ENCODE measurements around the gene OR11H6. TPM values are rescaled to one million over a fixed set of nuclear protein-coding genes. Genes with fewer than 3 reads are reported as not detected.
A peak's percentile ranks its signal among the peaks of the same experiment; 100 is the strongest.
"Not testable (repeated sequence)": the region's sequence is repeated elsewhere in the genome, so short reads cannot be mapped to it uniquely, and the experiment has no call there.

Gene OR11H6, protein sequence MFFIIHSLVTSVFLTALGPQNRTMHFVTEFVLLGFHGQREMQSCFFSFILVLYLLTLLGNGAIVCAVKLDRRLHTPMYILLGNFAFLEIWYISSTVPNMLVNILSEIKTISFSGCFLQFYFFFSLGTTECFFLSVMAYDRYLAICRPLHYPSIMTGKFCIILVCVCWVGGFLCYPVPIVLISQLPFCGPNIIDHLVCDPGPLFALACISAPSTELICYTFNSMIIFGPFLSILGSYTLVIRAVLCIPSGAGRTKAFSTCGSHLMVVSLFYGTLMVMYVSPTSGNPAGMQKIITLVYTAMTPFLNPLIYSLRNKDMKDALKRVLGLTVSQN
- total RNA-seq, result not detected

DNA sequence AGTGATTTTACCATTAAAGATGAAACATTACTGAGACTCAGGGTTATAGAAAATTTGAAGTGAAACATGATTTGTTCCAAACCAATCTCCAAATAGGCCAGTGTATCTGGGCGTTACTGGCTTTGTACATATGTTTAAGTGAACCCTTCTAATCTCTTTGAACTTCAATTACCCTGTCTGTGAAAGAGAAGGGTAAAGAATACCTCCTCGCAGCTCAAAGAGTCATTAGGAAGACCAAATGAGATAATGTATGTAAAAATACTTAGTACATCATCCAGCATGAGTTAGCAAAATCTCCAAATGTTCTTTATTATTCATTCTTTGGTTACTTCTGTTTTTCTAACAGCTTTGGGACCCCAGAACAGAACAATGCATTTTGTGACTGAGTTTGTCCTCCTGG, at the start of gene OR11H6:
TSS of gene OR11H6 (plus strand) at position 301 of the 400 bp plus-strand sequence. CDS start at position 301, 0 bp downstream.
- TF ChIP-seq, protein P1, sequence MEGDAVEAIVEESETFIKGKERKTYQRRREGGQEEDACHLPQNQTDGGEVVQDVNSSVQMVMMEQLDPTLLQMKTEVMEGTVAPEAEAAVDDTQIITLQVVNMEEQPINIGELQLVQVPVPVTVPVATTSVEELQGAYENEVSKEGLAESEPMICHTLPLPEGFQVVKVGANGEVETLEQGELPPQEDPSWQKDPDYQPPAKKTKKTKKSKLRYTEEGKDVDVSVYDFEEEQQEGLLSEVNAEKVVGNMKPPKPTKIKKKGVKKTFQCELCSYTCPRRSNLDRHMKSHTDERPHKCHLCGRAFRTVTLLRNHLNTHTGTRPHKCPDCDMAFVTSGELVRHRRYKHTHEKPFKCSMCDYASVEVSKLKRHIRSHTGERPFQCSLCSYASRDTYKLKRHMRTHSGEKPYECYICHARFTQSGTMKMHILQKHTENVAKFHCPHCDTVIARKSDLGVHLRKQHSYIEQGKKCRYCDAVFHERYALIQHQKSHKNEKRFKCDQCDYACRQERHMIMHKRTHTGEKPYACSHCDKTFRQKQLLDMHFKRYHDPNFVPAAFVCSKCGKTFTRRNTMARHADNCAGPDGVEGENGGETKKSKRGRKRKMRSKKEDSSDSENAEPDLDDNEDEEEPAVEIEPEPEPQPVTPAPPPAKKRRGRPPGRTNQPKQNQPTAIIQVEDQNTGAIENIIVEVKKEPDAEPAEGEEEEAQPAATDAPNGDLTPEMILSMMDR (IDR thresholded peaks at IDR 0.05), result no peak
- TF ChIP-seq POLR2A (IDR thresholded peaks at IDR 0.05), result no peak
- WGBS, 2 donors, result 32 to 41% methylated on average over 2 of the region's 2 CpGs
- no peak within 1 kb of the TSS for H3K4me3 ChIP-seq (ENCODE audit: low read depth, poor library complexity, severe bottlenecking)
- intact Hi-C loops (cut with DNase I; ENCODE audit: low total_unique reads), result no loop called here
- DNase-seq (ENCODE audit: low spot score in 2 of 2), result no peak

DNA sequence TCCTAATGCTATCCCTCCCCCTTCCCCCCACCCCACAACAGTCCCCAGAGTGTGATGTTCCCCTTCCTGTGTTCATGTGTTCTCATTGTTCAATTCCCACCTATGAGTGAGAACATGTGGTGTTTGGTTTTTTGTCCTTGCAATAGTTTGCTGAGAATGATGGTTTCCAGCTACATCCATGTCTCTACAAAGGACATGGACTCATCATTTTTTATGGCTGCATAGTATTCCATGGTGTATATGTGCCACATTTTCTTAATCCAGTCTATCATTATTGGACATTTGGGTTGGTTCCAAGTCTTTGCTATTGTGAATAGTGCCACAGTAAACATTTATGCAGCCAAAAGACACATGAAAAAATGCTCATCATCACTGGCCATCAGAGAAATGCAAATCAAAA, 49.3 kb upstream of the OR11H6 start:
- intact Hi-C loops (cut with DNase I; ENCODE audit: low total_unique reads); DNase-seq (ENCODE audit: low spot score in 2 of 2); H3K4me3 ChIP-seq (ENCODE audit: low read depth, poor library complexity, severe bottlenecking): not testable (repeated sequence)

DNA sequence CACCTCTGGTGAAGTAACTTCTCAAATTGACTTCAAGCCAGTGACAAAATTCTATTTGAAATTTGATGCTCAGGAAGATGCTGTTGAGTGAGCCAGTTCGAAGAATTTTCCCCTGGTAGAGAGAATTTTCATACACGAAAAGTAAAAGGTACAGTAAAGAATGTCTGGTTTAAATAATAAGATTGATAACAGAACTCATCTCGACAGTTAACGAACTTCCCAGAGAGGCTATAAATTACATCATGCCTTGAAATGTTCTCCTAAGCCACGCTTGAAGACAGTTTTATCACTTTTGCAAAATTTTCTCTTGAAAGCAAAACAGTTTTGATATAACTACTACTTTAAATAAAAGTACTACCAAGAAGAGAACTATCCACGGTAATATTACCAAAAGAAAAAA, 47.2 kb upstream of the OR11H6 start:
- 55 to 57% methylated on average over 6 of the region's 6 CpGs for WGBS, 2 donors
- TF ChIP-seq, protein P1 (IDR thresholded peaks at IDR 0.05), result no peak
- TF ChIP-seq POLR2A (IDR thresholded peaks at IDR 0.05), result no peak

DNA sequence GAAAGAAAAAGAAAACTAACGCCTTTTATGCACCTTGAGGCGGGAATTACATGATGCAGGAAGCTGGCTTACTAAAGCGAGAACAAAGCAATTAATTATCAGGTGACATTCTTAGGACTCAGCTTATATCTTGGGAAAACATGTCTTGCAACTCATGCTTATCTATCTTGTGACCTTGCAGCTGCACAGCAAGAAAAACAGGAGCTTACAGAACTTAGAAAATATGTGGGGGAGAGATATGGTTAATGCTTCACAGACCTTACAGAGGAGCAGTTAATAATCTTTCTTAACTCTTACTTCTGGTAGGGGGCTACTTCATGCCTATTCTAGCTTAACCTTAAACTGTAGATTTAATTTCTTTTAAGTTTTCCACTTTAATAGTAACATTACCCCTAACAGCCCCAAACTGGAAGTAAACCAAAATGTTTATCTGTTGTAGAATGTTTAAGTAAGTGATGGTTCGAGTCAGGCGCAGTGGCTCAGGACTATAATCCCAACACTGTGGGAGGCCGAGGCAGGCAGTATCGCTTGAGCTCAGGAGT, 46.0 kb upstream of the OR11H6 start:
- WGBS, 2 donors, result 82 to 88% methylated on average over 7 of the region's 7 CpGs
- no peak overlapping the region for H3K4me3 ChIP-seq (ENCODE audit: low read depth, poor library complexity, severe bottlenecking)
- DNase-seq (ENCODE audit: low spot score in 2 of 2), result no peak
- no peak for TF ChIP-seq POLR2A (IDR thresholded peaks at IDR 0.05)
- TF ChIP-seq, protein P1 (IDR thresholded peaks at IDR 0.05), result no peak
- intact Hi-C loops (cut with DNase I; ENCODE audit: low total_unique reads), result no loop called here

More for the DNA sequence above, 47.2 kb upstream of the OR11H6 start:
- no peak for DNase-seq (ENCODE audit: low spot score in 2 of 2)
- no peak overlapping the region for H3K4me3 ChIP-seq (ENCODE audit: low read depth, poor library complexity, severe bottlenecking)
- intact Hi-C loops (cut with DNase I; ENCODE audit: low total_unique reads), result no loop called here

DNA sequence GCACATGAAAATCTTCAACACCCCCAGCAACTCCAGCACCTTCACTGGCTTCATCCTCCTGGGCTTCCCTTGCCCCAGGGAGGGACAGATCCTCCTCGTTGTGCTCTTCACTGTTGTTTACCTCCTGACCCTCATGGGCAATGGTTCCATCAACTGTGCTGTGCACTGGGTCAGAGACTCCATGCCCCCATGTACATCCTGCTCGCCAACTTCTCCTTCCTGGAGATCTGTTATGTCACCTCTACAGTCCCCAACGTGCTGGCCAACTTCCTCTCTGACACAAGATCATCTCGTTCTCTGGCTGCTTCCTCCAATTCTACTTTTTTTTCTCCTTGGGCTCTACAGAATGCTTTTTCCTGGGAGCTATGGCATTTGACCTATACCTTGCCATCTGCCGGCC, 44.3 kb upstream of the OR11H6 start:
- 59 to 60% methylated on average over 5 of the region's 5 CpGs for WGBS, 2 donors
- intact Hi-C loops (cut with DNase I; ENCODE audit: low total_unique reads), result no loop called here
- peak in 1 of 2 donors; percentile 19 for DNase-seq (ENCODE audit: low spot score in 2 of 2)
- H3K4me3 ChIP-seq (ENCODE audit: low read depth, poor library complexity, severe bottlenecking), result no peak overlapping the region
- TF ChIP-seq, protein P1 (IDR thresholded peaks at IDR 0.05), result no peak
- TF ChIP-seq POLR2A (IDR thresholded peaks at IDR 0.05), result no peak

DNA sequence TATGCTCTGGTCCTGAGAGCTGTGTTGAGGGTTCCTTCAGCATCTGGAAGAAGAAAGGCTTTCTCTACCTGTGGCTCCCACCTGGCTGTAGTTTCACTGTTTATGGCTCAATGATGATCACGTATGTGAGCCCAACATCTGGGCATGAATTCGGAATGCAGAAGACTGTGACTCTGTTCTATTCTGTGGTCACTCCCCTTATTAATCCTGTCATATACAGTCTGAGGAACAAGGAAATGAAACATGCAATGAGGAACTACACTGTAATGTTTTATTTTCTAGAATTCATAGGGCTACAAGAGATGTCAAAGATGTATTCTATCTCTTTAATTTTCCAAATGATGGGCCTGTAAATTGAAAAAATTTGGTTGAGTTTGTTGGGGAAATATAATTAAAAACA, 43.6 kb upstream of the OR11H6 start:
- H3K4me3 ChIP-seq (ENCODE audit: low read depth, poor library complexity, severe bottlenecking), result no peak overlapping the region
- 62 to 73% methylated on average over 2 of the region's 2 CpGs for WGBS, 2 donors
- intact Hi-C loops (cut with DNase I; ENCODE audit: low total_unique reads), result no loop called here
- TF ChIP-seq POLR2A (IDR thresholded peaks at IDR 0.05), result no peak
- TF ChIP-seq, protein P1 (IDR thresholded peaks at IDR 0.05), result no peak
- no peak for DNase-seq (ENCODE audit: low spot score in 2 of 2)

All from lower leg skin (tissue), 4 donors.